K562 (cell line): Measurements from ENCODE around the gene DYSF. TPM values are rescaled to one million over a fixed set of nuclear protein-coding genes. Genes with fewer than 3 reads are reported as not detected.
A peak's percentile ranks its signal among the peaks of the same experiment; 100 is the strongest.

Experiments
- CEBPB ChIP-seq: fragments of 450-650 bp; IDR thresholded peaks from 2 replicates; pipeline ENCODE4 v1.6.1; 2016; ENCODE audit warnings: missing genetic modification characterization, missing compliant biosample characterization
- GATAD2B ChIP-seq: fragments of 450-650 bp; IDR thresholded peaks from 2 replicates; pipeline ENCODE4 v1.6.1; 2017; ENCODE audit warnings: mild to moderate bottlenecking, borderline replicate concordance
- HMG20B ChIP-seq: fragments of 250-450 bp; sonication (Bioruptor Pico); IDR thresholded peaks from 2 replicates; pipeline ENCODE4 v1.5.0; 2021; ENCODE audit warnings: mild to moderate bottlenecking
- JUND ChIP-seq, 2 experiments: IDR thresholded peaks; 2 replicates in 1 of 2; 3 replicates in 1 of 2; pipeline ENCODE4 v1.6.1; 2011; ENCODE audit warnings: borderline replicate concordance in 2 of 2, low read depth in 2 of 2, low read length in 2 of 2, improper control_type of control experiment in 1 of 2, missing biosample characterization in 1 of 2, missing genetic modification characterization in 1 of 2, missing genetic modification reagents in 1 of 2
- MAFK ChIP-seq: IDR thresholded peaks from 2 replicates; pipeline ENCODE4 v1.6.1; 2011; ENCODE audit warnings: low read length, improper control_type of control experiment
- OTX1 ChIP-seq: fragments of 450-650 bp; formaldehyde crosslinking; IDR thresholded peaks from 2 replicates; pipeline ENCODE4 v1.4.0; 2022; ENCODE audit warnings: mild to moderate bottlenecking
- SMC3 ChIP-seq: conservative IDR thresholded peaks from 2 replicates; pipeline ENCODE4 v1.6.1; 2011; ENCODE audit warnings: low read depth, low read length, improper control_type of control experiment; ENCODE audit not compliant: insufficient read depth
- SPI1 ChIP-seq: IDR thresholded peaks from 2 replicates; pipeline ENCODE4 v1.6.1; 2011; ENCODE audit warnings: low read depth, low read length, control low read depth, borderline replicate concordance
- ZNF174 ChIP-seq: fragments of 250-450 bp; sonication (Bioruptor Pico); IDR thresholded peaks from 2 replicates; pipeline ENCODE4 v1.4.0; 2020; ENCODE audit warnings: mild to moderate bottlenecking
- ZNF197 ChIP-seq: fragments of 200-800 bp; sonication (Bioruptor generic); IDR thresholded peaks from 2 replicates; pipeline ENCODE4 v1.6.1; 2016; ENCODE audit warnings: low read depth, missing genetic modification characterization, missing compliant biosample characterization
- ZNF282 ChIP-seq: sonication (generic); formaldehyde crosslinking; IDR thresholded peaks from 2 replicates; pipeline ENCODE4 v1.8.1; 2023; ENCODE audit warnings: missing genetic modification reagents
- ZNF780A ChIP-seq: fragments of 250-450 bp; sonication (Bioruptor Pico); IDR thresholded peaks from 2 replicates; pipeline ENCODE4 v1.5.0; 2021; ENCODE audit warnings: mild to moderate bottlenecking
- polyA plus RNA-seq, 8 experiments: library from polyadenylated mRNA; depleted of rRNA in 4 of 8; stranded (reverse) in 5 of 8; unstranded in 3 of 8; fragments of >200 nt; fragmentation: Nextera tagmentation in 2 of 8; fragmentation: Illumina TruSeq in 1 of 8; extraction: Ambion mirVana in 2 of 8; extraction: Trizol in 1 of 8; gene quantifications; 2 replicates each; pipeline versions ENCODE4 v1.2.1 to v1.2.3, GENCODE V29; 2011 to 2014; ENCODE audit warnings: inconsistent platforms in 1 of 8, missing spikeins in 1 of 8
- total RNA-seq, 7 experiments: library from RNA; depleted of rRNA in 6 of 7; stranded (reverse); fragments of >200 nt in 6 of 7; fragmentation: Illumina TruSeq in 2 of 7; extraction: Trizol in 2 of 7; gene quantifications; 2 replicates each; pipeline versions ENCODE4 v1.2.1 to v1.2.3, GENCODE V29; 2011 to 2021; ENCODE audit warnings: low replicate concordance in 1 of 7
- TF ChIP-seq, protein P1 (sequence below), 3 experiments: IDR thresholded peaks in 2 of 3; conservative IDR thresholded peaks in 1 of 3; 2 replicates each; pipeline ENCODE4 v1.5.1; 2011 to 2012; ENCODE audit warnings: low read length in 3 of 3, mild to moderate bottlenecking in 3 of 3, control low read depth in 2 of 3, improper control_type of control experiment in 1 of 3, inconsistent platforms in 1 of 3, low read depth in 1 of 3, mixed read lengths in 1 of 3, moderate library complexity in 1 of 3; ENCODE audit not compliant: insufficient read depth in 2 of 3
- TF ChIP-seq, protein P2 (sequence below): sonication (generic); formaldehyde crosslinking; IDR thresholded peaks from 2 replicates; pipeline ENCODE4 v1.8.0; 2022; ENCODE audit warnings: mild to moderate bottlenecking, low read depth, missing genetic modification reagents
- TF ChIP-seq, protein P3 (sequence below): fragments of 450-650 bp; IDR thresholded peaks from 2 replicates; pipeline ENCODE4 v1.6.1; 2016; ENCODE audit warnings: missing biosample characterization, missing genetic modification characterization
- TF ChIP-seq, protein P4 (sequence below): fragments of 250-450 bp; sonication (Bioruptor Pico); IDR thresholded peaks from 2 replicates; pipeline ENCODE4 v1.8.0; 2021; ENCODE audit warnings: moderate library complexity, mild to moderate bottlenecking, inconsistent platforms
- TF ChIP-seq, protein P5 (sequence below): fragments of 250-450 bp; sonication (Bioruptor Pico); IDR thresholded peaks from 2 replicates; pipeline ENCODE4 v1.5.0; 2021; ENCODE audit warnings: mild to moderate bottlenecking, borderline replicate concordance
- TF ChIP-seq, protein P6 (sequence below): fragments of 250-450 bp; sonication (Bioruptor Pico); IDR thresholded peaks from 2 replicates; pipeline ENCODE4 v1.4.0; 2020

DYSF gene
- total and polyA plus RNA-seq, 9 of the 15 experiments (the other 6 are each of a cell fraction or from before 2014, with no cell fraction given), result 0.01 to 0.80 (median 0.29) TPM

DNA sequence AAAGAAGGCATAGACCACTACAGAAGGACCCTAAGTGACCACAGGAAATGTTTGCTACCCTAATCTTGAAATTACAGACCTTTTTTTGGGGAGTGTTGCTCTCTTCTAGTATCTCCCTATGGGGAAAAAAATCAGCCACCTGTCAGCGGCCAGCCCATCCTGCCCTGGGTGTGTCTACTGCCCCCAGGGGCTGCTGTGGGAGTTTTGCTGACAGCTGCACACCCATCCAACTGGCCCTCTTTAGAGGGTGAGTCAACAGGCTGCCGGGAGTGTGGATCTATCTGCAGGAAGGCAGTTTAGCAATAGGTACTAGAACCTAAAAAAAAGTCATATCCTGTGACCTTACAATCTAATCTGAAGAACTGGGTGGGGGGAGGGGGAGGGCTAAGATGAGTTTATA lies 796 bp upstream of the DYSF start (continued):
- TF ChIP-seq ZNF282 (CRISPR knock-in tag), result no peak
- TF ChIP-seq ZNF197 (CRISPR knock-in tag), result no peak
- peak; percentile 82 for TF ChIP-seq JUND (IDR thresholded peaks at IDR 0.05; ENCODE audit: borderline replicate concordance, low read depth, low read length)
- peak; percentile 70; the same call in 1 of the 3 replicates for TF ChIP-seq JUND (tag; IDR thresholded peaks at IDR 0.05; ENCODE audit: borderline replicate concordance, low read depth, low read length)
- peak; percentile 45; the same call in 1 of the 2 replicates for TF ChIP-seq MAFK
- TF ChIP-seq, protein P1, sequence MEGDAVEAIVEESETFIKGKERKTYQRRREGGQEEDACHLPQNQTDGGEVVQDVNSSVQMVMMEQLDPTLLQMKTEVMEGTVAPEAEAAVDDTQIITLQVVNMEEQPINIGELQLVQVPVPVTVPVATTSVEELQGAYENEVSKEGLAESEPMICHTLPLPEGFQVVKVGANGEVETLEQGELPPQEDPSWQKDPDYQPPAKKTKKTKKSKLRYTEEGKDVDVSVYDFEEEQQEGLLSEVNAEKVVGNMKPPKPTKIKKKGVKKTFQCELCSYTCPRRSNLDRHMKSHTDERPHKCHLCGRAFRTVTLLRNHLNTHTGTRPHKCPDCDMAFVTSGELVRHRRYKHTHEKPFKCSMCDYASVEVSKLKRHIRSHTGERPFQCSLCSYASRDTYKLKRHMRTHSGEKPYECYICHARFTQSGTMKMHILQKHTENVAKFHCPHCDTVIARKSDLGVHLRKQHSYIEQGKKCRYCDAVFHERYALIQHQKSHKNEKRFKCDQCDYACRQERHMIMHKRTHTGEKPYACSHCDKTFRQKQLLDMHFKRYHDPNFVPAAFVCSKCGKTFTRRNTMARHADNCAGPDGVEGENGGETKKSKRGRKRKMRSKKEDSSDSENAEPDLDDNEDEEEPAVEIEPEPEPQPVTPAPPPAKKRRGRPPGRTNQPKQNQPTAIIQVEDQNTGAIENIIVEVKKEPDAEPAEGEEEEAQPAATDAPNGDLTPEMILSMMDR (IDR thresholded peaks at IDR 0.05 in 2 of 3, conservative IDR thresholded peaks at IDR 0.05 in 1 of 3; ENCODE audit: insufficient read depth in 2 of 3, low read depth in 1 of 3, low read length in 3 of 3), result peak; percentile 55 to 74 (median 62)
- TF ChIP-seq HMG20B, result no peak
- no peak for TF ChIP-seq SPI1
- TF ChIP-seq GATAD2B, result peak; percentile 42; the same call in 1 of the 2 replicates
- no peak for TF ChIP-seq OTX1 (CRISPR knock-in tag)
- TF ChIP-seq, protein P2, sequence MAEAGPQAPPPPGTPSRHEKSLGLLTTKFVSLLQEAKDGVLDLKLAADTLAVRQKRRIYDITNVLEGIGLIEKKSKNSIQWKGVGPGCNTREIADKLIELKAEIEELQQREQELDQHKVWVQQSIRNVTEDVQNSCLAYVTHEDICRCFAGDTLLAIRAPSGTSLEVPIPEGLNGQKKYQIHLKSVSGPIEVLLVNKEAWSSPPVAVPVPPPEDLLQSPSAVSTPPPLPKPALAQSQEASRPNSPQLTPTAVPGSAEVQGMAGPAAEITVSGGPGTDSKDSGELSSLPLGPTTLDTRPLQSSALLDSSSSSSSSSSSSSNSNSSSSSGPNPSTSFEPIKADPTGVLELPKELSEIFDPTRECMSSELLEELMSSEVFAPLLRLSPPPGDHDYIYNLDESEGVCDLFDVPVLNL (CRISPR knock-in tag), result no peak
- TF ChIP-seq, protein P3, sequence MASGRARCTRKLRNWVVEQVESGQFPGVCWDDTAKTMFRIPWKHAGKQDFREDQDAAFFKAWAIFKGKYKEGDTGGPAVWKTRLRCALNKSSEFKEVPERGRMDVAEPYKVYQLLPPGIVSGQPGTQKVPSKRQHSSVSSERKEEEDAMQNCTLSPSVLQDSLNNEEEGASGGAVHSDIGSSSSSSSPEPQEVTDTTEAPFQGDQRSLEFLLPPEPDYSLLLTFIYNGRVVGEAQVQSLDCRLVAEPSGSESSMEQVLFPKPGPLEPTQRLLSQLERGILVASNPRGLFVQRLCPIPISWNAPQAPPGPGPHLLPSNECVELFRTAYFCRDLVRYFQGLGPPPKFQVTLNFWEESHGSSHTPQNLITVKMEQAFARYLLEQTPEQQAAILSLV (tag), result no peak
- TF ChIP-seq, protein P4, sequence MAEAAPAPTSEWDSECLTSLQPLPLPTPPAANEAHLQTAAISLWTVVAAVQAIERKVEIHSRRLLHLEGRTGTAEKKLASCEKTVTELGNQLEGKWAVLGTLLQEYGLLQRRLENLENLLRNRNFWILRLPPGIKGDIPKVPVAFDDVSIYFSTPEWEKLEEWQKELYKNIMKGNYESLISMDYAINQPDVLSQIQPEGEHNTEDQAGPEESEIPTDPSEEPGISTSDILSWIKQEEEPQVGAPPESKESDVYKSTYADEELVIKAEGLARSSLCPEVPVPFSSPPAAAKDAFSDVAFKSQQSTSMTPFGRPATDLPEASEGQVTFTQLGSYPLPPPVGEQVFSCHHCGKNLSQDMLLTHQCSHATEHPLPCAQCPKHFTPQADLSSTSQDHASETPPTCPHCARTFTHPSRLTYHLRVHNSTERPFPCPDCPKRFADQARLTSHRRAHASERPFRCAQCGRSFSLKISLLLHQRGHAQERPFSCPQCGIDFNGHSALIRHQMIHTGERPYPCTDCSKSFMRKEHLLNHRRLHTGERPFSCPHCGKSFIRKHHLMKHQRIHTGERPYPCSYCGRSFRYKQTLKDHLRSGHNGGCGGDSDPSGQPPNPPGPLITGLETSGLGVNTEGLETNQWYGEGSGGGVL (CRISPR knock-in tag), result no peak
- TF ChIP-seq, protein P5, sequence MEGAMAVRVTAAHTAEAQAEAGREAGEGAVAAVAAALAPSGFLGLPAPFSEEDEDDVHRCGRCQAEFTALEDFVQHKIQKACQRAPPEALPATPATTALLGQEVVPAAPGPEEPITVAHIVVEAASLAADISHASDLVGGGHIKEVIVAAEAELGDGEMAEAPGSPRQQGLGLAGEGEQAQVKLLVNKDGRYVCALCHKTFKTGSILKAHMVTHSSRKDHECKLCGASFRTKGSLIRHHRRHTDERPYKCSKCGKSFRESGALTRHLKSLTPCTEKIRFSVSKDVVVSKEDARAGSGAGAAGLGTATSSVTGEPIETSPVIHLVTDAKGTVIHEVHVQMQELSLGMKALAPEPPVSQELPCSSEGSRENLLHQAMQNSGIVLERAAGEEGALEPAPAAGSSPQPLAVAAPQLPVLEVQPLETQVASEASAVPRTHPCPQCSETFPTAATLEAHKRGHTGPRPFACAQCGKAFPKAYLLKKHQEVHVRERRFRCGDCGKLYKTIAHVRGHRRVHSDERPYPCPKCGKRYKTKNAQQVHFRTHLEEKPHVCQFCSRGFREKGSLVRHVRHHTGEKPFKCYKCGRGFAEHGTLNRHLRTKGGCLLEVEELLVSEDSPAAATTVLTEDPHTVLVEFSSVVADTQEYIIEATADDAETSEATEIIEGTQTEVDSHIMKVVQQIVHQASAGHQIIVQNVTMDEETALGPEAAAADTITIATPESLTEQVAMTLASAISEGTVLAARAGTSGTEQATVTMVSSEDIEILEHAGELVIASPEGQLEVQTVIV (CRISPR knock-in tag), result no peak
- TF ChIP-seq ZNF174 (CRISPR knock-in tag), result no peak
- peak; percentile 73 for TF ChIP-seq CEBPB (tag)
- TF ChIP-seq, protein P6, sequence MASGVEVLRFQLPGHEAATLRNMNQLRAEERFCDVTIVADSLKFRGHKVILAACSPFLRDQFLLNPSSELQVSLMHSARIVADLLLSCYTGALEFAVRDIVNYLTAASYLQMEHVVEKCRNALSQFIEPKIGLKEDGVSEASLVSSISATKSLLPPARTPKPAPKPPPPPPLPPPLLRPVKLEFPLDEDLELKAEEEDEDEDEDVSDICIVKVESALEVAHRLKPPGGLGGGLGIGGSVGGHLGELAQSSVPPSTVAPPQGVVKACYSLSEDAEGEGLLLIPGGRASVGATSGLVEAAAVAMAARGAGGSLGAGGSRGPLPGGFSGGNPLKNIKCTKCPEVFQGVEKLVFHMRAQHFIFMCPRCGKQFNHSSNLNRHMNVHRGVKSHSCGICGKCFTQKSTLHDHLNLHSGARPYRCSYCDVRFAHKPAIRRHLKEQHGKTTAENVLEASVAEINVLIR (CRISPR knock-in tag), result no peak
- no peak for TF ChIP-seq ZNF780A (CRISPR knock-in tag)
- TF ChIP-seq SMC3, result no peak
